HepG2 (cell line): Measurements from ENCODE around the gene ARVCF. TPM values are rescaled to one million over a fixed set of nuclear protein-coding genes. Genes with fewer than 3 reads are reported as not detected.

ENCODE experiments used
- GATAD2A ChIP-seq: IDR thresholded peaks from 2 replicates; pipeline ENCODE4 v1.6.1; 2016
- IKZF5 ChIP-seq: IDR thresholded peaks from 2 replicates; pipeline ENCODE4 v1.6.1; 2018; ENCODE audit warnings: missing genetic modification reagents, mild to moderate bottlenecking, missing compliant biosample characterization
- JARID2 ChIP-seq: sonication (generic); formaldehyde crosslinking; IDR thresholded peaks from 2 replicates; pipeline ENCODE4 v1.8.1; 2023; ENCODE audit warnings: missing genetic modification reagents, inconsistent platforms; ENCODE audit not compliant: insufficient replicate concordance
- NBN ChIP-seq: fragments of 450-650 bp; conservative IDR thresholded peaks from 2 replicates; pipeline ENCODE4 v1.6.1; 2017
- PAWR ChIP-seq: sonication (generic); formaldehyde crosslinking; IDR thresholded peaks from 2 replicates; pipeline ENCODE4 v1.4.0; 2020; ENCODE audit warnings: missing genetic modification reagents, mild to moderate bottlenecking, borderline replicate concordance
- PBX2 ChIP-seq: IDR thresholded peaks from 2 replicates; pipeline ENCODE4 v1.6.1; 2016; ENCODE audit warnings: control low read depth
- REL ChIP-seq: sonication (generic); formaldehyde crosslinking; conservative IDR thresholded peaks from 2 replicates; pipeline ENCODE4 v1.8.0; 2022; ENCODE audit warnings: mild to moderate bottlenecking, missing genetic modification reagents, moderate library complexity
- RFXAP ChIP-seq: sonication (generic); formaldehyde crosslinking; IDR thresholded peaks from 2 replicates; pipeline ENCODE4 v1.4.0; 2020; ENCODE audit warnings: missing genetic modification reagents, borderline replicate concordance
- ZBTB34 ChIP-seq: sonication (generic); formaldehyde crosslinking; IDR thresholded peaks from 2 replicates; pipeline ENCODE4 v1.8.0; 2022; ENCODE audit warnings: mild to moderate bottlenecking, missing genetic modification reagents
- ZBTB39 ChIP-seq: sonication (generic); formaldehyde crosslinking; IDR thresholded peaks from 2 replicates; pipeline ENCODE4 v1.5.0; 2020; ENCODE audit warnings: missing genetic modification reagents
- ZNF225 ChIP-seq: sonication (generic); formaldehyde crosslinking; IDR thresholded peaks from 2 replicates; pipeline ENCODE4 v1.4.0; 2020; ENCODE audit warnings: mild to moderate bottlenecking, missing genetic modification reagents
- ZNF230 ChIP-seq: sonication (generic); formaldehyde crosslinking; IDR thresholded peaks from 2 replicates; pipeline ENCODE4 v1.4.0; 2020; ENCODE audit warnings: mild to moderate bottlenecking, missing genetic modification reagents
- ZNF326 ChIP-seq: sonication (generic); formaldehyde crosslinking; IDR thresholded peaks from 2 replicates; pipeline ENCODE4 v1.4.0; 2020; ENCODE audit warnings: missing genetic modification reagents, borderline replicate concordance
- ZNF430 ChIP-seq: sonication (generic); formaldehyde crosslinking; IDR thresholded peaks from 2 replicates; pipeline ENCODE4 v1.9.0; 2021; ENCODE audit warnings: mild to moderate bottlenecking, missing genetic modification reagents
- ZNF557 ChIP-seq: sonication (generic); formaldehyde crosslinking; IDR thresholded peaks from 2 replicates; pipeline ENCODE4 v1.4.0; 2020; ENCODE audit warnings: missing genetic modification reagents
- ZNF597 ChIP-seq: sonication (generic); formaldehyde crosslinking; IDR thresholded peaks from 2 replicates; pipeline ENCODE4 v1.5.0; 2020; ENCODE audit warnings: missing genetic modification reagents
- ZNF772 ChIP-seq: sonication (generic); formaldehyde crosslinking; IDR thresholded peaks from 2 replicates; pipeline ENCODE4 v1.5.0; 2020; ENCODE audit warnings: mild to moderate bottlenecking, missing genetic modification reagents
- ZNF83 ChIP-seq: sonication (generic); formaldehyde crosslinking; IDR thresholded peaks from 2 replicates; pipeline ENCODE4 v1.4.0; 2020; ENCODE audit warnings: missing genetic modification reagents, mild to moderate bottlenecking, borderline replicate concordance
- polyA plus RNA-seq, 8 experiments: library from polyadenylated mRNA; depleted of rRNA in 3 of 8; stranded (reverse) in 7 of 8; unstranded in 1 of 8; fragments of >200 nt; fragmentation: Illumina TruSeq in 4 of 8; extraction: Trizol in 4 of 8; gene quantifications; 2 replicates each; pipeline versions ENCODE4 v1.2.1 to v1.2.3, GENCODE V29; 2011 to 2016; ENCODE audit warnings: low read depth in 4 of 8, missing spikeins in 1 of 8, mixed read lengths in 1 of 8; ENCODE audit not compliant: insufficient read depth in 1 of 8
- total RNA-seq, 5 experiments: library from RNA; depleted of rRNA; stranded (reverse); fragments of >200 nt; fragmentation: Illumina TruSeq; extraction: Trizol; gene quantifications; 2 replicates each; pipeline ENCODE4 v1.2.3, GENCODE V29; 2016; ENCODE audit warnings: low read depth in 1 of 5
- TF ChIP-seq, protein P1 (sequence below): IDR thresholded peaks from 2 replicates; pipeline ENCODE4 v1.6.1; 2012; ENCODE audit warnings: inconsistent platforms
- TF ChIP-seq, protein P2 (sequence below): sonication (generic); formaldehyde crosslinking; IDR thresholded peaks from 2 replicates; pipeline ENCODE4 v1.8.0; 2022; ENCODE audit warnings: mild to moderate bottlenecking, missing genetic modification reagents, borderline replicate concordance

Gene ARVCF
- total and polyA plus RNA-seq, 2 of the 13 experiments (the other 11 are each of a cell fraction or from before 2014, with no cell fraction given): 16.4 to 17.7 TPM

GRCh38 chr22:19941365-19942082 lies 75.1 kb downstream of the ARVCF start, which contains the start of the genes COMT and TXNRD2 (continued):
- TF ChIP-seq JARID2 (CRISPR knock-in tag) (no peak), ZBTB39 (CRISPR knock-in tag) (no peak), ZNF430 (CRISPR knock-in tag) (no peak), IKZF5 (no peak), GATAD2A (CRISPR knock-in tag) (no peak), NBN (no peak), REL (no peak), RFXAP (no peak), ZNF225 (CRISPR knock-in tag) (0 out of 2 replicates have a peak, but pooled peaks have one; percentile 38), ZNF230 (CRISPR knock-in tag) (no peak; the same call in 1 of the 2 replicates), ZNF83 (CRISPR knock-in tag) (no peak), ZNF597 (CRISPR knock-in tag) (no peak), ZBTB34 (CRISPR knock-in tag) (0 out of 2 replicates have a peak, but pooled peaks have one; percentile 27), PAWR (CRISPR knock-in tag) (no peak), PBX2 (CRISPR knock-in tag) (no peak), ZNF772 (CRISPR knock-in tag) (peak; percentile 27; the same call in 1 of the 2 replicates), ZNF557 (CRISPR knock-in tag) (no peak), ZNF326 (no peak)
- TF ChIP-seq, protein P1, sequence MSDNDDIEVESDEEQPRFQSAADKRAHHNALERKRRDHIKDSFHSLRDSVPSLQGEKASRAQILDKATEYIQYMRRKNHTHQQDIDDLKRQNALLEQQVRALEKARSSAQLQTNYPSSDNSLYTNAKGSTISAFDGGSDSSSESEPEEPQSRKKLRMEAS: peak; percentile 49; the same call in 1 of the 2 replicates
- TF ChIP-seq, protein P2, sequence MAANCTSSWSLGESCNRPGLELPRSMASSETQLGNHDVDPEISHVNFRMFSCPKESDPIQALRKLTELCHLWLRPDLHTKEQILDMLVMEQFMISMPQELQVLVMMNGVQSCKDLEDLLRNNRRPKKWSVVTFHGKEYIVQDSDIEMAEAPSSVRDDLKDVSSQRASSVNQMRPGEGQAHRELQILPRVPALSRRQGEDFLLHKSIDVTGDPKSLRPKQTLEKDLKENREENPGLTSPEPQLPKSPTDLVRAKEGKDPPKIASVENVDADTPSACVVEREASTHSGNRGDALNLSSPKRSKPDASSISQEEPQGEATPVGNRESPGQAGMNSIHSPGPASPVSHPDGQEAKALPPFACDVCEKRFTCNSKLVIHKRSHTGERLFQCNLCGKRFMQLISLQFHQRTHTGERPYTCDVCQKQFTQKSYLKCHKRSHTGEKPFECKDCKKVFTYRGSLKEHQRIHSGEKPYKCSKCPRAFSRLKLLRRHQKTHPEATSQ (CRISPR knock-in tag): no peak
